ENCODE measurements around the gene DMXL1.

GRCh38 chr5:119105971-119106370 lies 35.1 kb downstream of the DMXL1 start:
- no peak for TF ChIP-seq CTCF (IDR thresholded peaks at IDR 0.05; ENCODE audit: low read depth, low read length)
- no peak for TF ChIP-seq POLR2A (IDR thresholded peaks at IDR 0.05; ENCODE audit: extremely low read depth, insufficient read length)

Measured in NB4 (cell line).